HG03108 (cell line): ENCODE measurements around the gene AFMID.
"Not testable (repeated sequence)": the region's sequence is repeated elsewhere in the genome, so short reads cannot be mapped to it uniquely, and the experiment has no call there.

ENCODE experiments used
- ATAC-seq: cut with Tn5 transposase; IDR thresholded peaks from one replicate; pipeline ENCODE4 v1.9.1; 2021; ENCODE audit warnings: moderate library complexity; ENCODE audit not compliant: unreplicated experiment

Gene AFMID

DNA sequence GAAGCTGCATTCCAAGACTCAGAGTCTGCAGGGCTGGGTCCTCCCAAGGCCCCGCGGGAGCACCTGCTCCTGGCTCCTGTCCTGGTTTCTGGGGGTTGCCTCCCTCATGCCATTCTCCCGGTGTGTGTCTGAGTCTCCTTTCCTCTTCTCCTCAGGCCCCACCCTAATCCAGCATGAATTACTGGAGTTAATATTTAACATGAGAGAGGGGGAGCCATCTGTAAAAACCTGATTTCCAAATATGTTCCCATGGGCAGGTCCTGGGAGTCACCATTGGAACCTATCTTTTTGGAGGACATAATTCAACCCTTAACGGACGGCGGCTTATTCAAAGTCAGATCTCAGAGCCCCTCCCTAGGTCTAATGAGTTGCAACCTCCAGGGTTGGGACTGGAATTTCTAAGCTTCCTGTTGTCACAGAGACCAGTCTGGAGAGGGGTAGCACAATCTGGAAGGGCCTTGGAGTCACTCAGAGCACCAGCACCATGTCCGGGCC lies 35.6 kb upstream of the AFMID start:
- no peak for ATAC-seq

DNA sequence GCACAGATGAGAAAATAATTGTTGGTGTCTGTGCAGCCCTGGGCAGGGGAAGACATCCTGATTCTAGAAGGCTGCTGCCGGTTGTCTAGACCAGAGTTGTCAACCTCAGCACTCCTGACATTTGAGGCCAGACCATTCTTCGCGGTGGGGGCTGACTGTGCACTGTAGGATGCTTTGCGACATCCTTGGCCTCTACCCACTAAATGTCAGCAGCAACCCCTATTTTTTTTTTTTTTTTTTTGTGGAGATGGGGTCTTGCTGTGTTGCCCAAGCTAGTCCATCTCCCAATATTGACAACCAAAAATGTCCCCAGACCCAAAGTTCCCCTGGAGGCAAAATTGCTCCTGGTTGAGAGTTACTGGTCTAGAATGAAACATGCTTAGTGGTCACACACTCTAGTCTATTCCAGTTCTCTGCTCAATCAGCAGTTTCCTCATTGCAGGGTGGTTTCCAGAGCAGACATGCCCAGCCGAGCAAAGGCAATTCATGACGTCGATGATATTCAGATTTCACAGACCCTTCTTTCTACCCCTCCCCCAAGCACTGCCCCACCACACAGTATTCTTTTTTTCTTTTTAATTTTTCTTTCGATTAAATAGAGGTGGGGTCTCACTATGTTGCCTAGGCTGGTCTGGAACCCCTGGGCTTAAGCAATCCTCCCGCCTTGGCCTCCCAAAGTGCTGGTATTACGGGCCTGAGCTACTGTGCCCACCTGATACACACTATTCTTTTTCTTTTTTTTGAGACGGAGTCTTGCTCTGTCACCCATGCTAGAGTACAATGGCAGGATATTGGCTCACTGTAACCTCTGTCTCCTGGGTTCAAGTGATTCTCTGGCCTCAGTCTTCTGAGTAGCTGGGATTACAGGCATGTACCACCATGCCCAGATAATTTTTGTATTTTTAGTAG lies 32.0 kb upstream of the AFMID start:
- ATAC-seq: peak; percentile 53

DNA sequence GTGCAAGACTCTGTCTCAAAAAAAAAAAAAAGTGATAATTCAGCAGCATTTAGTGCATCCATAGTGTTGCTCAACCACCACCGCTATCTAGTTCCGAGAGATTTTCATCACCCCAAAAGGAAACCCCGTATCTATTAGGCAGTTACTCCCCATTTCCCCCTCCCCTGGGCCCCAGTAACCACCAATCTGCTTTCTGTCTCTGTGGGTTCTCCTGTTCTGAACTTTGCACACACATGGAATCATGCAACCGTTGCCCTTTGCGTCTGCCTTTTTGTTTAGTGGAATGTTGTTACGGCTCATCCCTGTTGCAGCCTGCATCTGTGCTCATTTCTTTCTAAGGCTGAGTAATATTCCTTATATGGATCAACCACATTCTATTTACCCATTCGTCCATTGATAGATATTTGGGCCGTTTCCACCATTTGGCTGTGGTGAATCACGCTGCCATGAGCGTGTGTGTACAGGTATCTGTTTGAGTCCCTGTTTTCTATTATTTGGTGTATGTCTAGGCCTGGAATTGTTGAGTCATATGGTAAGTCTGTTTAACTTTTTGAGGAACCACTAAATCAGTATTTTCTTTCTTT lies 27.5 kb upstream of the AFMID start:
- ATAC-seq: peak; percentile 37

DNA sequence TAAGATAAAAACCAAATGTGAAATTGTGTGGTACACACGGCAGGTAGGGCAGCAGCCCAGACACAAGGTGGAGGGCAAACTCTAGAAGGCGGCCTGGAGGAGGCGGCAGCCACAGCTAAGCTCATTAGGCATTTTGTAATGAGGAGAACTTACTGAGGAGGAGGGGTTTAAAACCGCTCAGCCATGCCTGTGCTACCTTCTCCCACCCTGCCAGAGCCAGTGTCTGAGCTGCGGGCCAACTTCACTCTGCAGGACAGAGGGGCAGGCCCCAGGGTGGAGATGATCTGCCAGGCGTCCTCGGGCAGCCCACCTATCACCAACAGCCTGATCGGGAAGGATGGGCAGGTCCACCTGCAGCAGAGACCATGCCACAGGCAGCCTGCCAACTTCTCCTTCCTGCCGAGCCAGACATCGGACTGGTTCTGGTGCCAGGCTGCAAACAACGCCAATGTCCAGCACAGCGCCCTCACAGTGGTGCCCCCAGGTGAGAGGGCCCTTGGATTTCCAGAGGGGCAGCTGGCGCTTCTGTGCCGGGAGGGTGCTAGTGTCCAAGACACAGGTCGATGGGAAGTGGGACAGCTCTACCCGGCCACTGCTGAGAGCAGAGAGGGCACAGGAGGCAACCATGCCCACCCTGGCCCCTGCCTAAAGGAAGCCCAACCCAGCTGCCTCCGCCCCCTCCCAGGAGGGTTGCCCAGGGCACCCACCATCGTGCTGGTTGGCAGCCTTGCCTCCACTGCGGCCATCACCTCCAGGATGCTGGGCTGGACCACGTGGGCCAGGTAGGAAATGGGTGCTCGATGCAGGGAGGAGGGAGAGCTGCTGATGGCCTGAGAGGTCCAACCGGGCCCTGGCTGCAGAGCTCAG lies 23.0 kb upstream of the AFMID start:
- no peak for ATAC-seq

DNA sequence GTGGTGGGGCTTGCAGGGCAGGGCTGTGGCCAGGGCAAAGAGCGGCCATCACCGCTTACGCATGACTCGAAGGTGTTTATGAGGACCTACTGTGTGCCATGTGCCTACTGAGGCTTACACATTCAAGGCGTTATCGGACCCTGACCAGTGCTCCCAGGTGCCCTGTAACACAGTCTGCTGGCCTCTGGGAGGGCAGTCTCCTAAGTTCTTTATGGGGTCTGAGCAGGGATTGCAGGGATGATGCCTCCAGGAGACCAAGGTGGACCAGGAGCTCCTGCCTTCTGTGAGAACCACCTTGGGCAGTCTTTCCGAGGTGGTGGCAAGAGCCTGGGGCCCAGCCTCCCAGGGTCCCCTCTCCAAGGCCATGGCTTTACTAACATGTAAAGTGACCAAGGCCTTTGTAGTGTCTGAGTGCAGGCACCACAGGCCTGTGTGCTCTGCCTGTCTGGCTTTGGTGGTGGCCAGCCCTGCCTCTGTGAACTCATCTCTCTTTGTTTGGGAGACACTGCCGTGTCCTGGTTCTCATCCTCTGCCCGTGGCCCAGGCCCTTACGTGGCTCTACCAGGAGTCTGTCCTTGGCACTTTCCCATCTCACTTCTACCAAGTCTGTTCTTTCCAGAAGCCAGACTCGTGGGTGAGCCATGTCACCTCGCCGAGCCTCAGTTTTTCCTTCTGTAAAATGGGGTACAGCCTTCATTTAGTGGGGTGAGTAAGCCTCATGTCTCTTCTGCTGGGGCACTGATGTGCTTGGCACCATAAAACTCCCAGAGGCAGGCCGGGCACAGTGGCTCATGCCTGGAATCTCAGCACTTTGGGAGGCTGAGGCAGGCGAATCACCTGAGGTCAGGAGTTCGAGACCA lies 22.2 kb upstream of the AFMID start:
- no peak for ATAC-seq

DNA sequence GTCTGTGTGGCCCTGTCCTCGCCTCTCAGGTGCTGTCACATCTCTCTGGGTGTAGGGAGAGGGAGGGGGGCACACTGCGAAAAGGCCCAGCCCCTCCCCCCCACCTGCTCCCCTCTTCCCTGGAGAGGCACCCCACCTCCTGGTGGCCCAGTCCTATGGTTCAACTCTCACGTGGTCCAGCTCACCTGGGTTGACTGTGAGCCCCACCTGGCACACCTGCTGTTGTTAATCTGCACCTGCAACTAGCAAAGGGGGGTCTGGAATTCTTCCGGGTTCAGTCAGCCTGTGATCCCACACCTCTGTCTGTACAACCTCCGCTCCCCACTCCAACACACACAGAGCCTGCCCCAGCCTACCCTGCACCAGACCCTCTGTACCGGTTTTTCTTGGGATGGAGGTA lies 20.7 kb upstream of the AFMID start:
- ATAC-seq: no peak

DNA sequence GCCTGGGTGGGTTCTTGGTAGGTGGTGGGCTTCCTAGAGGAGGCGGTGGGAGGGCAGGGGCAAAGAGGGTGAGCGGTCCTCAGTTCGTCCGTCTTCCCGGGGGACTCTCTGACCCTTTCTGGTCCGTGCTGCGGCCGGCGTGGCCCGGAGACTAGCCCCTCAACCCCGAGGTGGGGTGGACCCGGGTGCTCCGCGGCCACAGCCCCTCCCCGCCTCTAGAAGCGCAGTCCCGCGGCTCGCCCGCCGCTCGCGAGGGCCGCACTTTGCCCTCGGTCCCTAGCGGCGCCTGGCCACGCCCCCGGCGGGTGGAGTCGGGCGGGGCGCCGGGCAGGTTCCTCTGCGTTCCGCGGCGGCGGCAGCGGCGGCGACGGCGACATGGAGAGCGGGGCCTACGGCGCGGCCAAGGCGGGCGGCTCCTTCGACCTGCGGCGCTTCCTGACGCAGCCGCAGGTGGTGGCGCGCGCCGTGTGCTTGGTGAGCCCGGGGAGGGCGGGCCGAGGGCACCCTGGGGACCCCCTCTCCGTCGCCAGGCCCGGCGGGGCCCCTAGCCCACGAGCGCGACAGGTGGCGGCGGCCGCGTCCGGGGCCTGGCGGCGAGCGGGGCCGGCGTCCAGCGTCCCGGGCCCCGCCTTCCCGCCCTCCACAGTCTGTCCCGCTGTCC lies 18.8 kb upstream of the AFMID start, which contains the start of gene SYNGR2:
Gene SYNGR2, plus strand, starts transcription at position 340 of the 661 bp plus-strand sequence. Its CDS starts 36 bp downstream, at position 376.
- peak; percentile 46 for ATAC-seq

DNA sequence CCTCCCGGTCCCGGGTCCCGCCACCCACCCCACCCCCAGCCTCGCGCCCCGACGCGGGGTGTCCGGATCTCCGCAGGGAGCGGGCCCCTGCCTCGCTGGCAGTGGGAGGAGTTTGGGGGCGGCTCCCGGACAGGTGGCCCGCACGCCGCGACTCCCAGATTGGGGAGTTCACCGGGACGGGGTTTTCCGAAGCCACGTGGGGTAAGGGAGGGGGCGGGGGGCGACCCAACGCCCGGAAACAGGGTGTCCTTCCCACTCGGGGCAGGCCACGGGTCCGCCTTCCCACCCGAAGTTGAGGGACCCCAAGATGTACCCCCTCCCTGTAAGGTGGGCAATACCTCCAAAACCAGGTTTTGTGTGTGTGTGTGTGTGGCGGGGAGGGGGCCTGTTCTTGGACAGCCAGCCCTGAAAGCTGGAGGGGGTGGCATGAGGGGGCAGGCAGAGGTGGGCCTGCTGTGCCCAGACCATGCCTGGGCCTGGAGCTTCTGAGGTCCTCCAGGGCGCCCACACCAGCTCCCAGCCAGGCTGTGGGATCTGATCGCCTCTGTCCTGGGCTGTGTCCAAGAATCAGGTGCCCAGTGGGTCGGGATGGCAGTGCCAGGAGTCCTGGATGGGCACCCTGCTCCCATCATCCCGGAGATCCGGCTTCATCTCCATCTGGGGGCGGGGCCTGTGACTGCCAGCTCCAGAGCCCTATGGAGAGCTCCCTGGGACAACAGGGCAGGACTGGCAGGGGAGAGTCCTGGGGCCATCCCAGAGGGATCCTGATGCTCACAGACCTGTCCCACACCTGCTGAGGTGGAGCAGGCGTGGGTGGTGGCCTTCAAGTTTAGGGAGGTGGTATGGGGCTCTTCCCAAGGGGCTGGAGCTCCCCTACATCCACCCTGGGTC lies 18.0 kb upstream of the AFMID start:
- ATAC-seq: no peak

DNA sequence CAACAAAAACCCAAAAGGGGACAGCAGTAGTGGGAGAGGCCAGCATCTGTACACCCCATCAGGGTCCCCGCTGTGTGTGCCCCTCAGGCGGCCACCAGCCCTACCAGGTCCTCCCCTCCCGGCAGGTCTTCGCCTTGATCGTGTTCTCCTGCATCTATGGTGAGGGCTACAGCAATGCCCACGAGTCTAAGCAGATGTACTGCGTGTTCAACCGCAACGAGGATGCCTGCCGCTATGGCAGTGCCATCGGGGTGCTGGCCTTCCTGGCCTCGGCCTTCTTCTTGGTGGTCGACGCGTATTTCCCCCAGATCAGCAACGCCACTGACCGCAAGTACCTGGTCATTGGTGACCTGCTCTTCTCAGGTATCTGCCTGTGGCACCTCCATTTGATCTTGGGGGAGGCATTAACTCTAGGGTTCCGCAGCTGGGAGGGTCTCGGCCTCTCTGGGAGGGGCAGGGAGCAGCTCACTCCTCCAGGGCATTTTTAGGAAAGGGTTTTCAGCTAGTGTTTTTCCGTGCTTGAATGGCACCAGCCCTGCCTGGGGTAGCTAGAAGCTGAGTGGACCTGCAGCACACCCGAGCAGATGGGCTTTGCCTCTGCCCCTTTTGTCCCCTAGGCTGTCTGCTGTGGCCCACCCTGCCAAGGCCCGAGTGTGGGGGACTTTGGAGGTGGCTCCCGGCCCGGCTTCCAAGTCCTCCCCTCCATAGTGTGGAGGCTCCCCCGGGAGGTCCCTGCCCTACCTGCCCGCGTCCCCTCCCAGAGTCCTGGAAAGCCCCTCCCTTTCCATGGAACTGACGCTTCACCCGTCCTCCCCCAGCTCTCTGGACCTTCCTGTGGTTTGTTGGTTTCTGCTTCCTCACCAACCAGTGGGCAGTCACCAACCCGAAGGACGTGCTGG lies 16.2 kb upstream of the AFMID start:
- ATAC-seq: no peak

DNA sequence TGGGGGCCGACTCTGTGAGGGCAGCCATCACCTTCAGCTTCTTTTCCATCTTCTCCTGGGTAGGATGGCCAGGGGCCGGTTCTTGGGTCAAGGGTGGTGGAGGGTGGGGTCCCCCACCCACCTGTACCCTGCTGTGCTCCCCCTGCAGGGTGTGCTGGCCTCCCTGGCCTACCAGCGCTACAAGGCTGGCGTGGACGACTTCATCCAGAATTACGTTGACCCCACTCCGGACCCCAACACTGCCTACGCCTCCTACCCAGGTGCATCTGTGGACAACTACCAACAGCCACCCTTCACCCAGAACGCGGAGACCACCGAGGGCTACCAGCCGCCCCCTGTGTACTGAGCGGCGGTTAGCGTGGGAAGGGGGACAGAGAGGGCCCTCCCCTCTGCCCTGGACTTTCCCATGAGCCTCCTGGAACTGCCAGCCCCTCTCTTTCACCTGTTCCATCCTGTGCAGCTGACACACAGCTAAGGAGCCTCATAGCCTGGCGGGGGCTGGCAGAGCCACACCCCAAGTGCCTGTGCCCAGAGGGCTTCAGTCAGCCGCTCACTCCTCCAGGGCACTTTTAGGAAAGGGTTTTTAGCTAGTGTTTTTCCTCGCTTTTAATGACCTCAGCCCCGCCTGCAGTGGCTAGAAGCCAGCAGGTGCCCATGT lies 15.4 kb upstream of the AFMID start:
- not testable (repeated sequence) for ATAC-seq

DNA sequence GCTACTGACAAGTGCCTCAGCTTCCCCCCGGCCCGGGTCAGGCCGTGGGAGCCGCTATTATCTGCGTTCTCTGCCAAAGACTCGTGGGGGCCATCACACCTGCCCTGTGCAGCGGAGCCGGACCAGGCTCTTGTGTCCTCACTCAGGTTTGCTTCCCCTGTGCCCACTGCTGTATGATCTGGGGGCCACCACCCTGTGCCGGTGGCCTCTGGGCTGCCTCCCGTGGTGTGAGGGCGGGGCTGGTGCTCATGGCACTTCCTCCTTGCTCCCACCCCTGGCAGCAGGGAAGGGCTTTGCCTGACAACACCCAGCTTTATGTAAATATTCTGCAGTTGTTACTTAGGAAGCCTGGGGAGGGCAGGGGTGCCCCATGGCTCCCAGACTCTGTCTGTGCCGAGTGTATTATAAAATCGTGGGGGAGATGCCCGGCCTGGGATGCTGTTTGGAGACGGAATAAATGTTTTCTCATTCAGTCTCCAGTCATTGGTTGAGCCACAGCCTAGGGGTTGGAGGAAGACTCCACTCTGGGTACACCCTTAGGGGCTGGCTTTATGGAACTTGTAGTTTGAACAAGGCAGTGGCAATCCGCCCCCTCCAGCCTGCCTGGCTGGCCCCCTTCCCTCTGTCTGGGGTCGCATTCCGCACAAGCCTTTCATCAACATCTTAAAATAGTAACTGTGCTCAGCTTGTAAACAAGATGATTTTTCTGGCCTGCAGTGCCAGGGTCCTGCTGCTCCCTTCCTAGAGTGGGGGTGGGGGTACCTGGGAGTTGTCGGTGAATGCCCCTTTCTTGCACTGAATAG lies 14.7 kb upstream of the AFMID start:
- ATAC-seq: no peak

DNA sequence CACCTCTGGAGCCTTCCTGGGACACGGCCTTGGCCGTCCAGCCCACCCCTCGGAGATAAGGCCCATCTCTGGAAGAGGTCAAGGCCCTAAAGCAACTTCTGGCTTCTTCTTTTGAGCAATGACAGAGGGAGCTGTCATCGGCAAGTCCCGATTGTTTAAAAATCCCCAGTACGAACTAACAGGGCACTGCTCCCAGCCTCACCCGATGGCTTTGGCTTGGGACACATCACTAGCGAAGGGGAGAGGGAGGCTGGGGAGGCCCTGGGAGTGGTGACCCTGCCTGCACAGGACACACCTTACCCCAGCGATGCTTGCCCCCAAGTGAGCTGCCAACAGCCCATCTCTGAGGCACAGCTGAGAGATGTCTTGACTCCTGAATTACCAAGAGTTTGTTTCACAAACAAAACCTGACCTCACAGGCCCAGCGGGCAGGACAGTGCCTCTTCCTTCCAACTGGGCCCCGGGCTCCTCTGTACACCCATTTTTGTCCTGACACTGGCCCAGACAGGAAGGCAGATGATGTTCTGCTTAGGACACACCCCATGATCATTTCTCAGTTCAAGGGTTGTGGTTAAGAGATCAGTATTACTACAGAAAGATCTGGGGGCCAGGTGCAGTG lies 14.0 kb upstream of the AFMID start:
- peak; percentile 49 for ATAC-seq

DNA sequence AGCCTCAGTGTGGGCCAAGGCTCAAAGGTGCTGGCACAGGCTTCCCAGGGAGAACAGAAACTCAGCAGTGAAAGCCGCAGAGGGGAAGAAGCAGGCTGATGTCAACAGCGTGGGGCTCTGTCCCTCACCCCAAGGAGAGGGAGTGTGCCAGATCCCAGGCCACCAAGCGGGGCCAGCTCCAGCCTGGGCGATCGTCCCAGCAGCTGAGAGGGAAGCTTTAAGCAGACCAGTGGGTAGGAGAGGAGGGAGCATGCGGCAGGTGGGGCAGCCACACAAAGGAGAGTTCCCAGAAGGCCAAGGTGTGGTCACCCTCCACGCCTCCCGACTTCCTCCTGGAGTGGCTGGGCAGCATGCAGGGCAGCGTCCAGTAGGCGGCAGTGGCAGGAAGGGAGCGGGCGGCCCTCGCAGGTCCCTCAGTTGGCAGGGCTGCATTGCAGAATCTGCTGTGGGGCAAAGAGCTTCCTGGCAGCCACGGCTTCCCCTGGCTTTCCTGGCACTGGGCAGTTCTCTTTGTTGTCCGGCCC lies 12.8 kb upstream of the AFMID start:
- no peak for ATAC-seq

DNA sequence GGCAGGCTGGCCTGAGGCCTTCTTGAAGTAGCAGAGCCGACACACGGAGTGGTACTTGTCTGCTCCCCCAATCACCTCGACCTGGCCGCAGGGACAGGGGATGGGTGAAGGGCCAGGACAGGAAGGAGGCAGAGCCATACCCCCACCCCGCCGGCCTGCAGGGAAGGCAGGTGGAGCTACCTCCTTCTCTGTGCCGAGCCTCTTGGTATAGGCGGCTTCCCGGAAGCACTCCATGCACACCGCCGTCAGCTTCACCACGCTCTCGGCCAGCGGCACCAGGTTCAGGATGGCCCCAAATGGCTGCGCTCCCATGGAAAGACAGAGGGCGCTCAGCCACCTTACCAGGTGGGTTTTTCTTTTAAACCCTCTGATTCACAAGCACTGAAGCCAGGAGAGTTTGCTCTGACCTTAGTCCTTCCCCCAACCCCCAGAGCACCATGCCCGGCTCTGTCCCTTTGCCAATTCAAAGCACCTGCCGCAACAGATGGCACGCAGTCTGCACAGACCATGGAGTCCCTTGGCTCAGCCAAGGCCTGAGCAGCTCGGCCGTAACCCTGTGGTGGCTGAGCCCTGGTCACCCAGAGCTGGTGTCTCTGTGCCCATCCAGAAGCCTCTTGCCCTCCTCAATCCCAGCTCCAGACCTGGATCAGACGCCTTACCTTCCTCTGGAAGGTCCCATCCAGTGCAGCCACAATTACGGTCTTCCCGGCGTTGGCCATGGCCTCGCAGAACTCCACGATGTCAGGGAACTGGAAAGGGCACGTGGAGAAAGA lies 12.1 kb upstream of the AFMID start:
- no peak for ATAC-seq

DNA sequence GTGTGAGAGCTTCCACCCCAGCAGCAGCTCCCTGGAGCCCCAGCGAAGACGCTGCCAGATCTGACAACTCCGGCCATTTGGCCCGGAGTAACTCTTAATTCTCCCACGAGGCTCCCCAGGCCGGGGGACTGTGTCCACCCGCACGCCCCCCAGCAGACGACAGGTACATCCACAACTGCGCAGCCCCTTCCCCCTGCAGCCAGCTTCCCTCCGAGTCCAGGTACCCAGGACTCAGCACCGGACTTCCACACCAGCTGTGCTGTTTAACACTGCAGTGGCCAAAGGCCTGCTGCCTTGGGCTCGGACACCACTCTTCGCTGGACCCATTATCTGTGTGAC lies 11.6 kb upstream of the AFMID start:
- ATAC-seq: no peak
